AG10803 (cell line): ENCODE results near the gene ME3.

Source experiments
- DNase-seq: peaks from one replicate; pipeline ENCODE4 v3.0.0; 2010; ENCODE audit warnings: low read depth
- H3K4me3 ChIP-seq: 2 replicates; pipeline ENCODE4 v1.5.1; 2011; ENCODE audit warnings: mild to moderate bottlenecking, low read length, control low read depth
- TF ChIP-seq, protein P1 (sequence below): conservative IDR thresholded peaks from 2 replicates; pipeline ENCODE4 v1.5.1; 2011; ENCODE audit warnings: mild to moderate bottlenecking, low read length, control low read depth, inconsistent platforms

Gene ME3

DNA sequence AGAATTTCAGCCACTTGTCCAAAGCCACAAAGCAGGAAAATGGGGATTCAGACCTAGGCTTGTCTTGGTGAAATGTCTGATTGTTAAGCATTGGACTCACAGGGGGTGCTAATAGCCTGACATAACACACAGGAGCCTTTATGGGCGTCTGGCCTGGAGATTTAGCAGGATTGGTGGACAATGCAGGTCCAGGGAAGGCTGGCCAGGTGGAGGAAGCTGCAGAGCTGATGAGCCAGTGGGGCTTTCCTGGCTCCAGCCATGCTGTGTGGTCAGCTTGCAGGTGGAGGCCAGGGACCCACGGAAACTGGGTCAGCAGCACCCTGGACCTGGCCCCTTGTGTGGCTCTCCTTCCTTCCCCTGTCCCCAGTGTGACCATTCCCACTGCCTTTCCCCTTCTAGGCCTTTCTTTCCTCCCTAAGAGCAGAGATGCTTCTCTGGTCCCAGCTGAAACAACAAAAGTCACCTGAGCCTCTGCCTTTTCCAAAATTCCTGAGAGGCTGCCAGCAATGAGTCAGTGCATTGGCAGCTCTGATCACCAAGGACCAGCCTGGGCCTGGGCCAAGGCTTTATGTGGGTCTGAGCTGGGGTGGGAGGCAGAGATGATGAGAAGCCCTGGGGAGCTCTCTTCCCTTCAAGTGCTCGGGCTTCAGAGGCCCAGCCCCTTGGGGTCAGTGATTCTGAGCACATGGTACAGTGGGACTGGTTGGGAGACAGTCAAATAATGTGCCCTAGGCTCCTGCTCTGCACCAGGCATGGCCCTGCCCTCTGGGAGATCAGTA is 212.5 kb downstream of the ME3 start:
- TF ChIP-seq, protein P1, sequence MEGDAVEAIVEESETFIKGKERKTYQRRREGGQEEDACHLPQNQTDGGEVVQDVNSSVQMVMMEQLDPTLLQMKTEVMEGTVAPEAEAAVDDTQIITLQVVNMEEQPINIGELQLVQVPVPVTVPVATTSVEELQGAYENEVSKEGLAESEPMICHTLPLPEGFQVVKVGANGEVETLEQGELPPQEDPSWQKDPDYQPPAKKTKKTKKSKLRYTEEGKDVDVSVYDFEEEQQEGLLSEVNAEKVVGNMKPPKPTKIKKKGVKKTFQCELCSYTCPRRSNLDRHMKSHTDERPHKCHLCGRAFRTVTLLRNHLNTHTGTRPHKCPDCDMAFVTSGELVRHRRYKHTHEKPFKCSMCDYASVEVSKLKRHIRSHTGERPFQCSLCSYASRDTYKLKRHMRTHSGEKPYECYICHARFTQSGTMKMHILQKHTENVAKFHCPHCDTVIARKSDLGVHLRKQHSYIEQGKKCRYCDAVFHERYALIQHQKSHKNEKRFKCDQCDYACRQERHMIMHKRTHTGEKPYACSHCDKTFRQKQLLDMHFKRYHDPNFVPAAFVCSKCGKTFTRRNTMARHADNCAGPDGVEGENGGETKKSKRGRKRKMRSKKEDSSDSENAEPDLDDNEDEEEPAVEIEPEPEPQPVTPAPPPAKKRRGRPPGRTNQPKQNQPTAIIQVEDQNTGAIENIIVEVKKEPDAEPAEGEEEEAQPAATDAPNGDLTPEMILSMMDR, result no peak
- DNase-seq, result peak; percentile 84
- H3K4me3 ChIP-seq, result no peak overlapping the region

DNA sequence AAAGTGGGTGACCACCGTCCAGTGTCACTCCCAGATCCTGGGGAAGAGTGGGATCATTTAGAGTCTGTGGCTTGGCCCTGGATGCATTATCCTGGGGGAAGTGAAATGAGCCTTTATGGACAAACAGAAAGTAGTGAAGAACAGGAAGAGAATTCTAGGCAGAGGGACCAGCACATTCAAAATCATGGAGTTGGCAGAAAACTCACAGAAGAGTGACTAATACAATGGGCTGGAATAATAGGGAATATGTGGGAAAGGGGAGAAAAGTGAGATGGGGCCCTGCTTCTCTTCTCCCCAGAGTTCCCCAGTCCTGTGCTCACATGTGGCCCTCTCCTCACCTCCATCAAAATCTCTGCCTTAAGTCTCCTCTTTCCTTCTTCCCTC is 213.4 kb downstream of the ME3 start:
- H3K4me3 ChIP-seq, result no peak overlapping the region
- TF ChIP-seq, protein P1, result no peak
- DNase-seq, result no peak

DNA sequence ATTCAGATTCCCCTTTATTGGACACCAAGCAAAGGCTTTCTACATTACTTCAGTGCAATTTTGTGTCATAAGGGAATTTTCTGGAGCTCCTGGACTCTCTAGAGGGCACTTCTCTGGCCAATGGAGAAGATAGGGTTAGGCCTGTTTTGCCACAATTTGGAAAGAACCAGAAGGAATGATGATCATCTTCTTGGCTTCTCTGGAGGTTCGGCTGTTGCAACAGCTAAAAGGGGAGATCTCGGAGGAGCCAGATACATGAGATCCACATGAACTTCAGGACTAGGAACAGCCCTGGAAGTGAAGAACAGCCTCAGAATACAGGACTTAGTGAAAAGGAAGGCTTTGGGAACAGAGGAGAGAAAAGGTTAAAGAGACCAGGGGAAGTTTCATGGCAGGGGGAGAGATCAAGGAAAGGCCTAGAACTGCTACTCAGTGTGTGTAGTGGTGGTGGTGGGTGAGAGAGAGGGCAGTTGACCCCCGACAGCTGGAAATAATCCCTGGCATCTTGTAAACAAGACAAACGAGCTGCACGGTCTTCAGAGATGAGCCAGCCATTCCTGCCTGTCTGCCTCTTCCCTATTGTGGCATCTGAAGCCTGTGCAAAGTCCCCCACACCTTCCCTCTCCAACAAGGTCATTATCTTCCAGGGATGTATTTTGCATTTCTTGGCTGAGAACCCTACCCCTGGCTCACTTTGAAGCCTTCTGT is 214.0 kb downstream of the ME3 start:
- peak; percentile 40 for DNase-seq
- TF ChIP-seq, protein P1, result no peak
- no peak overlapping the region for H3K4me3 ChIP-seq

DNA sequence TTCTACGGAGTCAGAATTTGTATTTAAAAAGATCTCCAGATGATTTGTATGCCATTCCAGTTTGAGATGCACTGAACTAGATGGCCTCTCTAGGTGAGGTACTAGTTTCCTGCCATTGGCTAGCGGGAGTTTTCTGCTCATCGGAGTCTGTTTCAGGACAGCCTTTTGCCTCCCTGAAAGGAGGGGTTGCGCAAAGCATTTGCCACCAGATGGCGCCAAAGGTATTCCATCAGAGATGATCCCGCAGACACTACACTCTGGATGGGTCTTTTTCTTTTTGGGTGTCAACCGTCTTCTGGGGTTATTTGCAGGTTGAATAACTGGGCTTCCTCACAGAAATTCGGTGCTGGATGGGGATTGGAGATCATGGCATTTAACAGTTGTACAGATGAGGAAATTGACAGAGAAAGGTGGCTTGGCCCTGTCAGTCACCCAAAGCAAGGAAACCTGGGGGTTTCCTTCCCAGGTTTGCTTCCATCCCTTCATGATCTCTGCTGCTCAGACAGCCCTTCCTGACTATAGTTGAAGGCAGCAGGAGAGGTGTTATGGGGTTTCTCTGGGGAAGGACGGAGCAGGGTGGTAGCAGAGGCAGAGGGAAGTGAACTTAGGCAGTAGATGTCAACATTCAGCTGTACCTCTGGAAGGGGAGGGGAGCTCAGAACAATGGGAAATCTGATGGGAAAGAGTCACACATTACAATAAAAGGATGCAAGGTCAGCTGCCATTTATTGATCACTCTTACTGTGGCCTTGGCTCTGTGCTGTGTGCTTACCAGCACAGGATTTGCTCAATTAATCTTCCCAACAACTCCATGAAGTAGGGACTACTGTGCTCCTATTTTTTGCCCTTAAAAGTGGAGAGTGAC is 216.1 kb downstream of the ME3 start:
- DNase-seq, result peak; percentile 76
- TF ChIP-seq, protein P1, result peak; percentile 97
- H3K4me3 ChIP-seq, result no peak overlapping the region

DNA sequence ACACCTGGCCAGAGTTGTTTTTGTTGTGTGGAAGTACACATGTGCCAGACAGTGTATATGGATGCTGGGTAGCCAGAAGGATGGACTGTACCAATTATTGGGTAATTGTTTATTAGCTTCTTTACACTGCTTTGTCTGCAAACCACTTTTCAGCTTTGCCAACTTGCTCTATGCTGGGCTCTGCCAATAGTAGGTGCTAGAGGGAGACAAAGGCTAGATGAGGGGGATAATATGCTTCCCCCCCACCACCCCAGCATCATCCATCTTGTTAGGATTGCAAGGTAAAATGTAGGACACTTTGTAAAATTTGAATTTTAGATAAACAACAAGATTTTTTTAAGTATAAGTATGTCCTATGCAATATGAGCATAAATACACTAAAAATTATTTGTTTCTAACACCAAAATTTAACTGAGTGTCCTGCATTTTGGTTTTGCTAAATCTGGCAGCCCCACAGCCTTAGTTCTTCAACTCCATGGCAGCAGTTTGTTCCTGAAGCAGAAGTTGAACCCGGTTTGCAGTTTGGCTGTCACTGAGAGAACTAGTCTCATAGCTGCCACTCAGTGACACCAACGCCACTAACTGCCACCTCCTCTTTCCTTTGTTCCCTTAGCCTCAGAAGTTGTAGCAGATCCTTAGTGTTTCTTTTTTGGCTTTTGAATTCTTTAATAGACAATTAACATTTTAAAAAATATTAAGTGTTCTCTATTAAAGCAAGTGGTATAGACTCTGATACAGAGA is 219.0 kb downstream of the ME3 start:
- no peak for DNase-seq
- H3K4me3 ChIP-seq, result no peak overlapping the region
- TF ChIP-seq, protein P1, result no peak

DNA sequence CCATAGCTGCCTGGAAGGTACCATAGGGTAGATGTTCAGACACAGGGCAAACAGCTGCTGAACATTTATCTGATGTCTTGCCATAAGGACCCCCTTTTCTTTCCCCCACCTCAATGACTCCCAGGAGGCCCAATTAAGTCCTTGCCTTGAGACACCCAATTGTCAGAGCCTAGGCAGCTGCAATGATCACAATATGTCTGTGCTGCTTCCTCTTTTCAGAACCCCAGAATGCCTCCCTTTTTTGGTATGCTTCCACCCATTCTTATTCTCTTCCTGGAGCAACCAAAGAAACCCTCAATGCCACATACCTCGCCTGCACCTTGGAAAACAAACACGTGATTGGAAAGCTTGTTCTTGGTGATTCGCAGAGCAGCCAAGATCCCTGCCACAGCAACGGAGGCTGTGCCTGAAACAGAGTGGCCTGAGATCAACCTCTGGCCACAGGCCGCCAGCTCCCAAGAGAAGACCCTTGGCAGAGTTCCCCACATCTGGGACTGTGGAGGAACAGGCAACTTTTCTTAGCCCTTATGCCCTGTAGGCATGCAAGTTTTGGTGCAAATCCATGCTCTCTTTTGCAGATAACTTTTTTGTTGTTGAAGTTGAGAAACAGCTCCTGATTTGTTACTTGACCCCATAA is 222.3 kb downstream of the ME3 start:
- DNase-seq, result no peak
- H3K4me3 ChIP-seq, result no peak overlapping the region
- TF ChIP-seq, protein P1, result no peak
